Measurements from ENCODE around the gene FGD4. TPM values are rescaled to one million over a fixed set of nuclear protein-coding genes. Genes with fewer than 3 reads are reported as not detected.

The FGD4 gene
- total RNA-seq, 4 donors from 2014 or later, result 32.5 to 51.4 (median 38.8) TPM

- H3K9me3 ChIP-seq, result no peaks in the 10 kb centered on the region
- no peaks in the 10 kb centered on the region for H3K4me1 ChIP-seq
- intact Hi-C loops (cut with DNase I), result no loop called here
- 62 to 74% methylated on average over 1 of the region's 1 CpG for WGBS, 2 donors
- TF ChIP-seq CTCF (IDR thresholded peaks at IDR 0.05) (no peak), POLR2A (IDR thresholded peaks at IDR 0.05) (no peak)
- no peaks in the 10 kb centered on the region for H3K27me3 ChIP-seq
- no peaks in the 10 kb centered on the region for H3K36me3 ChIP-seq
- H3K27ac ChIP-seq, result no peak overlapping the region
- no peak for DNase-seq
- H3K4me3 ChIP-seq (replicated peaks in 1 of 3), result no peak overlapping the region
These were observed 84.6 kb downstream of the FGD4 start for GRCh38 chr12:32483993-32484392.

GRCh38 chr12:32486158-32486557 is 86.8 kb downstream of the FGD4 start:
- no peaks in the 10 kb centered on the region for H3K27me3 ChIP-seq
- intact Hi-C loops (cut with DNase I), result no loop called here
- no peak for DNase-seq
- no peak overlapping the region for H3K4me3 ChIP-seq (replicated peaks in 1 of 3)
- H3K9me3 ChIP-seq, result no peaks in the 10 kb centered on the region
- no peaks in the 10 kb centered on the region for H3K36me3 ChIP-seq
- WGBS, 2 donors, result 27 to 43% methylated on average over 2 of the region's 2 CpGs
- no peak overlapping the region for H3K27ac ChIP-seq
- H3K4me1 ChIP-seq, result no peaks in the 10 kb centered on the region
- TF ChIP-seq POLR2A (IDR thresholded peaks at IDR 0.05), result no peak
- TF ChIP-seq CTCF (IDR thresholded peaks at IDR 0.05), result no peak

- no peaks in the 10 kb centered on the region for H3K9me3 ChIP-seq
- TF ChIP-seq POLR2A (IDR thresholded peaks at IDR 0.05) (no peak), CTCF (IDR thresholded peaks at IDR 0.05) (no peak)
- no peak overlapping the region for H3K27ac ChIP-seq
- no peak for DNase-seq
- H3K4me1 ChIP-seq, result no peaks in the 10 kb centered on the region
- H3K27me3 ChIP-seq, result no peaks in the 10 kb centered on the region
- WGBS, 2 donors, result 77 to 80% methylated on average over 2 of the region's 2 CpGs
- no peaks in the 10 kb centered on the region for H3K36me3 ChIP-seq
- H3K4me3 ChIP-seq (replicated peaks in 1 of 3), result no peak overlapping the region
- intact Hi-C loops (cut with DNase I), result no loop called here
These were observed 88.8 kb downstream of the FGD4 start for GRCh38 chr12:32488132-32488531.

- 64 to 91% methylated on average over 2 of the region's 2 CpGs for WGBS, 2 donors
- H3K36me3 ChIP-seq, result no peaks in the 10 kb centered on the region
- H3K9me3 ChIP-seq, result no peaks in the 10 kb centered on the region
- no peak overlapping the region for H3K4me3 ChIP-seq (replicated peaks in 1 of 3)
- TF ChIP-seq POLR2A (IDR thresholded peaks at IDR 0.05) (no peak), CTCF (IDR thresholded peaks at IDR 0.05) (no peak)
- intact Hi-C loops (cut with DNase I), result no loop called here
- no peak for DNase-seq
- no peaks in the 10 kb centered on the region for H3K4me1 ChIP-seq
- no peak overlapping the region for H3K27ac ChIP-seq
- H3K27me3 ChIP-seq, result no peaks in the 10 kb centered on the region
These were observed 89.7 kb downstream of the FGD4 start for GRCh38 chr12:32489070-32489469.

- TF ChIP-seq POLR2A (IDR thresholded peaks at IDR 0.05) (no peak), CTCF (IDR thresholded peaks at IDR 0.05) (no peak)
- peaks cover 0 to 6% of the 10 kb centered on the region in 2 donors for H3K4me1 ChIP-seq
- intact Hi-C loops (cut with DNase I), result no loop called here
- no peaks in the 10 kb centered on the region for H3K27me3 ChIP-seq
- H3K9me3 ChIP-seq, result no peaks in the 10 kb centered on the region
- no peaks in the 10 kb centered on the region for H3K36me3 ChIP-seq
- 91 to 94% methylated on average over 2 of the region's 2 CpGs for WGBS, 2 donors
- no peak for DNase-seq
- H3K27ac ChIP-seq, result no peak overlapping the region
- H3K4me3 ChIP-seq (replicated peaks in 1 of 3), result no peak overlapping the region
These were observed 91.4 kb downstream of the FGD4 start for GRCh38 chr12:32490801-32491200.
